ENCODE results near the gene PLCD3. TPM values are rescaled to one million over a fixed set of nuclear protein-coding genes. Genes with fewer than 3 reads are reported as not detected.

The PLCD3 gene
- total and polyA plus RNA-seq, 5 donors, result 94.2 to 164 (median 133) TPM

DNA sequence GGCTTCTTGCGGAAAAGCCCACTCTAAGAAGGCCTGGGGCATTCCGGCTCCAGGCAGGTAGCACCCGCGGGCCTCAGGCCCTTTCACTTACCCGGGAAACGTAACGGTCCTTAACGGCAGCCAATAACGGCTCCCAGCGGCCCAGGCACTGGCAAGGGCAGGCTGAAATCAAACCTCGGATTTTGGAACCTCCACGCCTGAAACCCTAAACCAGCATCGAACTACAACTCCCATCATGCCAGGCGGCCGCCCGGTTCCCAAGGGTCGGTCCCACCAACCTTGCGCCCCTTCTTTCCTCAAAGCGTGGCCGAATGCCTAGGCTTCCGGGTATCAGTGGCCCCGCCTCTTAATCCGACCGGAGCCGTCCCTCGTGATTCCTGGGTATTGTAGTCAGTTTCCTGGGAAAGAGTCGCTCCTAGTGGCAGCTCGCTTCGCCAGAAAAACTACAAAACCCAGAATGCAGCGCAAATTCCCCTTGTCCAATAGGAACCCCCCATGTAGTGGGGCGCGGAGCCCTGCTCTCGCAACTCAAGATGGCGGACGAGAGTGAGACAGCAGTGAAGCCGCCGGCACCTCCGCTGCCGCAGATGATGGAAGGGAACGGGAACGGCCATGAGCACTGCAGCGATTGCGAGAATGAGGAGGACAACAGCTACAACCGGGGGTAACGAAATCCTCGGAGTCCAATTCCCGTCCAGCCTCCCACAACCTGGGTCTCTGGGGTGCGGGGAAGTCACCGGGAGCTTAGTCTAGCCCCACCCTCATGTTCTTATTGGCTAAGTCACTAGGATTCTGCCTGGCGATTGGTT lies 71.3 kb downstream of the PLCD3 start, which contains the start of gene NMT1:
NMT1 (plus strand) TSS at position 521 of the 809 bp plus-strand sequence; CDS start at position 534, 13 bp downstream.
- no peaks in the 10 kb centered on the region for H3K4me1 ChIP-seq (ENCODE audit: control insufficient read depth, insufficient read depth, low read length)
- peak; percentile 98 for ATAC-seq
- under 1% methylated on average over 50 of the region's 50 CpGs for whole genome bisulfite sequencing

DNA sequence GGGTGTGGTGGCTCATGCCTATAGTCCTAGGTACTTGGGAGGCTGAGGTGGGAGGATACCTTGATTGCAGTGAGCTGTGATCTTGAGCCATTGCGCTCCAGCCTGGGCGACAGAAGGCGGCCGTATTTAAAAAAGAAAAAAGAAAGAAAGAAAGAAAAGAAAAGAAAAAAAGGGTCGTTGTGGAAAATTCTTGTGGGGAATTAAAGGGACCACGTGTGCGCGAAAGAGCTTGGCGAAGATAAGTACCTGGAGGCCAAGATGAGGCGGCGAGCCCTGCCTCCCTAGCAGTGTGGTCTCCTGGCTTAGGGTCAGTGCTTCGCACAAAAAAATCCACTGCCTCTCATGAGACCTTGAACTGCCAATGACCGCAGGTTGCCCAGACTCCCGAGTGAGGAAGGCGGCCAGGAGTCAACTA lies 71.9 kb downstream of the PLCD3 start:
- peak overlapping the region; percentile 96 for H3K27ac ChIP-seq (ENCODE audit: low read length)
- no peaks in the 10 kb centered on the region for H3K9me3 ChIP-seq (ENCODE audit: control insufficient read depth, low read length)
- no peak for DNase-seq
- WGBS, result 10% methylated on average over 15 of the region's 15 CpGs
- no peaks in the 10 kb centered on the region for H3K27me3 ChIP-seq (ENCODE audit: control insufficient read depth, insufficient read depth)
- intact Hi-C loops (cut with DNase I), result no loop called here
- peak in 1 of 2 donors; percentile 18 for ATAC-seq
- no peaks in the 10 kb centered on the region for H3K4me1 ChIP-seq (ENCODE audit: control insufficient read depth, insufficient read depth, low read length)
- H3K4me3 ChIP-seq (ENCODE audit: low read length), result peak overlapping the region; percentile 97

More for the DNA sequence above, 71.3 kb downstream of the PLCD3 start, which contains the start of gene NMT1:
- intact Hi-C loops (cut with DNase I), result no loop called here
- peak; percentile 98 to 99 (median 98) for DNase-seq
- H3K9me3 ChIP-seq (ENCODE audit: control insufficient read depth, low read length), result no peaks in the 10 kb centered on the region
- H3K27me3 ChIP-seq (ENCODE audit: control insufficient read depth, insufficient read depth), result no peaks in the 10 kb centered on the region
- H3K4me3 ChIP-seq (ENCODE audit: low read length), result peak within 1 kb of the TSS; percentile 97
- peak within 1 kb of the TSS; percentile 99 for H3K27ac ChIP-seq (ENCODE audit: low read length)

Small RNAs within 50 kb of the gene (microRNA-seq; reads per million reads assigned to microRNA genes)
- 0 to 0.42 reads per million in 2 donors for gene MIR6784

Other genes with a start within 250 kb of the PLCD3 start
- gene EFTUD2, start 233.1 kb downstream of the PLCD3 start, total RNA-seq, result 10 to 100 TPM; 54.8 to 73.0 (median 59.5) TPM
- 27.7 TPM for gene EFTUD2, start 233.1 kb downstream of the PLCD3 start, polyA plus RNA-seq
- gene GFAP, start 217.0 kb downstream of the PLCD3 start, total RNA-seq, result 1 to 10 TPM; 4.6 to 8.3 (median 4.8) TPM
- gene GFAP, start 217.0 kb downstream of the PLCD3 start, polyA plus RNA-seq, result 7.8 TPM
- 1 to 10 TPM in 3 of 4 donors, under 1 TPM in 1; 0.08 to 1.4 (median 1.1) TPM for gene KIF18B, start 184.7 kb downstream of the PLCD3 start, total RNA-seq
- 0.25 TPM for gene KIF18B, start 184.7 kb downstream of the PLCD3 start, polyA plus RNA-seq
- gene C1QL1, start 164.2 kb downstream of the PLCD3 start, total RNA-seq, result 1 to 10 TPM in 3 of 4 donors, under 1 TPM in 1; 0.81 to 1.7 (median 1.6) TPM
- 2.0 TPM for gene C1QL1, start 164.2 kb downstream of the PLCD3 start, polyA plus RNA-seq
- 10 to 100 TPM; 36.3 to 40.2 (median 37.2) TPM for gene DCAKD, start 80.9 kb downstream of the PLCD3 start, total RNA-seq
- gene DCAKD, start 80.9 kb downstream of the PLCD3 start, polyA plus RNA-seq, result 23.6 TPM
- 100 to 1,000 TPM in 1 of 4 donors, 10 to 100 TPM in 3; 66.3 to 105 (median 72.2) TPM for gene NMT1, start 71.2 kb downstream of the PLCD3 start, total RNA-seq
- 33.4 TPM for gene NMT1, start 71.2 kb downstream of the PLCD3 start, polyA plus RNA-seq
- gene ACBD4, start 3.2 kb upstream of the PLCD3 start, total RNA-seq, result 10 to 100 TPM; 11.9 to 14.8 (median 12.6) TPM
- gene ACBD4, start 3.2 kb upstream of the PLCD3 start, polyA plus RNA-seq, result 12.0 TPM
- gene HEXIM1, start 16.0 kb upstream of the PLCD3 start, total RNA-seq, result 10 to 100 TPM; 37.1 to 42.6 (median 40.6) TPM
- gene HEXIM1, start 16.0 kb upstream of the PLCD3 start, polyA plus RNA-seq, result 21.2 TPM
- 1 to 10 TPM; 3.5 to 8.2 (median 6.6) TPM for gene HEXIM2, start 29.4 kb upstream of the PLCD3 start, total RNA-seq
- gene HEXIM2, start 29.4 kb upstream of the PLCD3 start, polyA plus RNA-seq, result 6.5 TPM
- 10 to 100 TPM; 12.3 to 17.0 (median 14.1) TPM for gene FMNL1, start 89.4 kb upstream of the PLCD3 start, total RNA-seq
- 10.5 TPM for gene FMNL1, start 89.4 kb upstream of the PLCD3 start, polyA plus RNA-seq
- gene SPATA32, start 129.6 kb upstream of the PLCD3 start, total RNA-seq, result not detected
- not detected for gene SPATA32, start 129.6 kb upstream of the PLCD3 start, polyA plus RNA-seq
- 10 to 100 TPM; 12.2 to 17.1 (median 15.1) TPM for gene MAP3K14, start 184.5 kb upstream of the PLCD3 start, total RNA-seq
- gene MAP3K14, start 184.5 kb upstream of the PLCD3 start, polyA plus RNA-seq, result 10.8 TPM

Data from right cardiac atrium (tissue), 5 donors.